RPMI7951 (cell line): ENCODE data around the gene ARIH1. TPM values are rescaled to one million over a fixed set of nuclear protein-coding genes. Genes with fewer than 3 reads are reported as not detected.

Experiments used
- DNase-seq: peaks from one replicate; pipeline ENCODE4 v3.0.0-alpha.2; 2012; ENCODE audit warnings: low read depth
- total RNA-seq: library from RNA; depleted of rRNA; stranded (reverse); fragments of >200 nt; shearing (Covaris generic); gene quantifications from 2 replicates; pipeline ENCODE4 v1.2.3, GENCODE V29; 2014

The ARIH1 gene
- total RNA-seq, 1 experiment from 2014 or later: 29.6 TPM

GRCh38 chr15:72538931-72539330, 64.8 kb downstream of the ARIH1 start:
- DNase-seq: no peak

GRCh38 chr15:72540606-72541237, 66.6 kb downstream of the ARIH1 start:
- DNase-seq: no peak

- DNase-seq: no peak
Observed at GRCh38 chr15:72541674-72542073, 67.5 kb downstream of the ARIH1 start.

- DNase-seq: no peak
Observed at GRCh38 chr15:72545156-72545555, 71.0 kb downstream of the ARIH1 start.

GRCh38 chr15:72554471-72555425, 80.6 kb downstream of the ARIH1 start:
- DNase-seq: peak; percentile 76

GRCh38 chr15:72559781-72560180, 85.7 kb downstream of the ARIH1 start:
- peak; percentile 4 for DNase-seq

GRCh38 chr15:72560458-72560857, 86.3 kb downstream of the ARIH1 start:
- DNase-seq: no peak

- no peak for DNase-seq
Observed at GRCh38 chr15:72562386-72562785, 88.3 kb downstream of the ARIH1 start.

GRCh38 chr15:72562878-72563277, 88.7 kb downstream of the ARIH1 start:
- DNase-seq: no peak

- no peak for DNase-seq
Observed at GRCh38 chr15:72564091-72564490, 90.0 kb downstream of the ARIH1 start.

GRCh38 chr15:72566973-72567372, 92.8 kb downstream of the ARIH1 start:
- no peak for DNase-seq

- no peak for DNase-seq
Observed at GRCh38 chr15:72570059-72570458, 95.9 kb downstream of the ARIH1 start.

GRCh38 chr15:72579814-72580213, 105.7 kb downstream of the ARIH1 start:
- DNase-seq: no peak

- no peak for DNase-seq
Observed at GRCh38 chr15:72584006-72584405, 109.9 kb downstream of the ARIH1 start.

GRCh38 chr15:72585025-72585424, 110.9 kb downstream of the ARIH1 start:
- no peak for DNase-seq

- DNase-seq: peak; percentile 27
Observed at GRCh38 chr15:72585476-72586058, 111.4 kb downstream of the ARIH1 start.

- no peak for DNase-seq
Observed at GRCh38 chr15:72588096-72588495, 114.0 kb downstream of the ARIH1 start.

GRCh38 chr15:72590427-72590826, 116.3 kb downstream of the ARIH1 start:
- no peak for DNase-seq

GRCh38 chr15:72591361-72591760, 117.2 kb downstream of the ARIH1 start:
- no peak for DNase-seq

- no peak for DNase-seq
Observed at GRCh38 chr15:72592097-72592496, 118.0 kb downstream of the ARIH1 start.

GRCh38 chr15:72592676-72593075, 118.5 kb downstream of the ARIH1 start:
- no peak for DNase-seq

- no peak for DNase-seq
Observed at GRCh38 chr15:72593838-72594237, 119.7 kb downstream of the ARIH1 start.
